Ishikawa (cell line): ENCODE data around the gene CNTN4.

Experiments
- CEBPB ChIP-seq: IDR thresholded peaks from 2 replicates; pipeline ENCODE4 v1.6.1; 2012
- YY1 ChIP-seq: IDR thresholded peaks from 2 replicates; pipeline ENCODE4 v1.6.1; 2012; ENCODE audit warnings: low read depth
- ZBTB7A ChIP-seq: IDR thresholded peaks from 2 replicates; pipeline ENCODE4 v1.6.1; 2012; ENCODE audit warnings: low read depth

- no peak for TF ChIP-seq ZBTB7A
- no peak for TF ChIP-seq YY1
- no peak for TF ChIP-seq CEBPB
Measured at GRCh38 chr3:2266606-2267005, 167.9 kb downstream of the CNTN4 start.
